Measurements from ENCODE around the gene PKD1L1.
"Not testable (repeated sequence)": the region's sequence is repeated elsewhere in the genome, so short reads cannot be mapped to it uniquely, and the experiment has no call there.

PKD1L1 gene

DNA sequence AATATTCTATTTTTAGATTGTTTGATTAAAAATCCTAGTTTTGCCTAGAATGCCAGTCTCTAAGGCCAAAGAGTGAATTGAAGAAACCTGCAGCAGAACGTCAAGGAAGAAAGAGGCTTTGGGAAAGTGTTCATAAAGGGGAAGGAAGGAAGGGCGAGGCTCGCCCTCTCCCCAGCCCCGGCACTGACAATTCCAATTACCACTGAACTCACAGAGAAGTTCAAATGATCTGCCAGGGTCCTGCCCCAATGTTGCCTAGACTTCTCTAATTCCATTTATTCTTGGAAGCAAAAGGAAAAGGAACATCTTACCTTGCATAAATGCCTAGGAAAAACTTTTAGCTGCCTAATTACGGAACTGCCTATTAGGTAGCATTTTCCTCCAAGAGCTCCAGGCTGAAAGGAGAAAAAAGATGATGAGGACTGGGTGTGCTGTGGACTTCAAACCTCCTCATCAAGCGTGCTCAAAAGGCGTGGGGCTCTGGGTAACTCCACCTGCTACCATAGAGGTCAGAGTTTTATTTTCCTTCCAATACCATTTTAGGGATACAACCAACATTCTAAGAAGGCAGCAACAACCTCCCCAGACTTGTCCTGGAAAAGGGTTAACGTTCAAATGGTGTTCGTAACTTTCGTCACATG lies 134.5 kb downstream of the PKD1L1 start:
- DNase-seq = no peak

DNA sequence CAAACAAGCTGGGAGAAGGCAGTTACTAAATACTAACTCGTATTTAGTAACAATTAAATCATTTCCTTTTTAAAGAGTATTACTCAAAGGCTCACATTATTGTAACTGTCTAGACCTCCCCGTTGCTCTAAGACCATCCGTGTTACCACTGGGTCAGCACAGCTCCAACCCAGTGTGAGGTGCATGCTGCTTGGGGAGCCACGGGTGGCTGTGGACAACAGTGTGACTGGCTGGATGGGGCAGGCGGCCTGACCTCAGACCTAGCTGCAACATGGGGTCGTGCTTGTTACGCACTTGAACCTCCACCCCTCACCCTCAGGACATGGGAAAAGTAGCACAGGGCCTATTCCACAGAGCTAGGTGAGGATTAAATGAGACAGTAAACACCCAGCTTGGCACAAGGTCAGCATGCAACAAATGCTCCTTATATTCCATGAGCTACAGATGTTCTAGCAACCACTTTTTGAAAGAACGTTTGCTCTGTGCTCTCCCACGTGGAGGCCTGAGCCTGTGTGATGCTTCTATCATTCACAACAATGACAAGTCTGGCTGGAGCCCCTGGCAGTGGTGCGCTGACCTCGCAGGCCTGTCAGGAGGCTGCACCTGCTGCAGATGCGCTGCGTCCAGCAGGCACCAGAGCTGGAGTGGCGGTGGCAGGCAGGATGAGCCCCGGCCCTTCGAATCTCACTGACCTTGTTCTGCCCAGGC lies 135.7 kb downstream of the PKD1L1 start:
- no peak for DNase-seq

DNA sequence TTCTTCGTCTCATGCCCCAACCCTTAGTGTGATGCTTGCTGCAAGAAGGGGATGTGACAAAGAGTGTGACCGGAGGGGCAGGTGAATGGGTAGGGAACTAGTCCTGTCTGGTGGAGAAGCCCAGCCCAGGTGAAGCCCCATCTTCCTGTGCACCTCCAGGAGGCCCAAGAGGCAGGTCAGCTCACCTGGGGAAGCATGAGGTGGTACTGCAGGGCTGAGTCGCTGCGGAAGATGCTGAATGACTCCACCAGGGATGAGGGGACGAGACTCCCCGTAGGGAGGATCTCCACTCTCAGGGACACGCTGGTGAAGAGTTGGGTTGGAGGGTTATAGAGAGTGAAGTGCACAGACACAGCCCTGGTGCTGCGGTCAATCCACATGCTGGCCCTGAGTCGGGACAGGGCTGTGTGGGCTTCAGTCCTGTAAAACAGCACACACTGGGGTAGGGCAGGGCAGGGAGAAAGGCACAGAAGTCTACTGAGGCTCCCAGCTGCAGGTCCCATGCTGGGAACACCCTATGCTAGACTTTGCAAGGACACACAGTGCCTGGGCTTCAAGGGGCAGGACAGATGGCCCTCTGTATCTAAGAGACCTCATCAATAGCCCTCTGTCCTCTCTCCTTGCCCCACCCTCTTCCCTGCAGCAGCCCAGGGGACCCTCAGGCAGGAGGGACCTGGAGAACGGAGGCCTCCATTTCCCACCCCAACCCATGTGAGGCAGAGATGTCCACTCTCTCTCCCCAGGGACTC lies 136.5 kb downstream of the PKD1L1 start:
- no peak for DNase-seq

DNA sequence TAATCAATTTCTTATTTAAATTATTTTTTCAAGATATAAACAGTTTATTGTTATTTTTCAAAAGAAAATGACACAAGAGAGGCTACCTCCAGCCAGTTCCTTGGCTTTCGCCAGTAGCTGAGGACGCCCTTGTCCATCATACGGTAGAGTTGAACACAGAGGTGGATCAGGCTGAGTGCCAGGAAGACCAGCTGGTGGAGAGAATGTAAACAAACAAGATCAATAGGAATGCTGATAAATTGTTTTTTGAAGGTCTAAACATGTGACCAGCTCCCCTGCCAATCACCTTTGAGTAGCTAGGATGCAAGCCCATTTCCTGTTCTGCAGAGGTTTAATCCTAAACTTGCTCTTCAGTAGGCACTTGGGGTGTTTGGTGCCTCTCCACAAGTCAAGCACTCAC lies 138.9 kb downstream of the PKD1L1 start:
- no peak for DNase-seq

DNA sequence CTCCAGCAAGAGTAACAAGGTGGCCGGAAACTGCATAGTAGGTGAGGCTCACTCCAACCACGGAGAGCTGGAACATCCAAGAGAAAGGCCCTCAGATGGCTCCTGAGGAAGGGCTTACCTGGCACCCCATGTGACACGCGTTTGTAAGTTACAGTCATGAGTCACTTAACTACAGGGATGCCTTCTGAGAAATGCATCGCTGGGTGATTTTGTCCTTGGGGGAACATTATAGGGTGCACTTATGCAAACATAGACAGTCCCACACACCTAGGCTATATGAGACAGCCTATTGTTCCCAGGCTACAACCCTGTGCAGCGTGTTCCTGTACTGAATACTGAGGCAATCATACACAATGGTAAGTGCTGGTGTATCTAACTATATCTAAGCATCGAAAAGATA lies 139.9 kb downstream of the PKD1L1 start:
- no peak for DNase-seq

DNA sequence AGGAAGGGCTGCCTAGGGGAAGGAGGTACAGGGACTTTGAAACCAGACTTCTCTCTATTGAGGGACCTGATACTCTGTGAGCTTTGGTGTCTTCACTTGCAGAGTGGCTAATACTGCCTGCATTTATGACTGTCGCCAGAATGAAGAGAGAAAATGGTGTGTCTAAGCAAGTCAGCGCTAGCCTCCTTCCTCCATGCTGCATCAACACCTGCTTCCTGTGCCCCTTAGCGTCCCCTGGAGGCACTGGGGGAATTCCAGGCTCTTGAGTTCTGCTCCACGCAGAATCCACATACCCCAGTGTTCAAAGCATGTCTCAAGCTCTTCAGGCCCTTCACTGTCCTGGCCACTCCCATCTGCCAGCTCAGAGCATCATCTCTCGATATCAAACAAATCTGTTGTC lies 140.5 kb downstream of the PKD1L1 start:
- no peak for DNase-seq

DNA sequence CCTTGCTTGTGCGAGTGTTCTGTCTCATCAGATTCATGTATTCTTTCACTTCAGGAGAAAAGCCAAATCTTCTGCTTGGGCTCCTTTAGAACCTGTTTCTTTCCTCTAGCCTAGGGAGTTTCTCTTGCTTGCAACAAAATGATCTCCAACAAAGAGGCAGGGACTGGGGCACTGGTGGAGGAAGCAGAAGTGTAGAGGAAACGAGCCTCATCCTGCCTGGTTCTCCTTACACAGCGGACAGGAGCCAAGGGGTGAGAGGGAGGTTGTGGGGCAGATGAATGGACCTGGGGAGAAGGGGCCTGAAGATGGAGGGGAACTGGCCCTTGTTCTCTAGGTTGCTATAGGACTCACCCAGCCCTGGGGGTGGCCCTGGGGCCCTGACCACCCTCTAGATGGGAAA lies 141.1 kb downstream of the PKD1L1 start:
- DNase-seq = no peak

DNA sequence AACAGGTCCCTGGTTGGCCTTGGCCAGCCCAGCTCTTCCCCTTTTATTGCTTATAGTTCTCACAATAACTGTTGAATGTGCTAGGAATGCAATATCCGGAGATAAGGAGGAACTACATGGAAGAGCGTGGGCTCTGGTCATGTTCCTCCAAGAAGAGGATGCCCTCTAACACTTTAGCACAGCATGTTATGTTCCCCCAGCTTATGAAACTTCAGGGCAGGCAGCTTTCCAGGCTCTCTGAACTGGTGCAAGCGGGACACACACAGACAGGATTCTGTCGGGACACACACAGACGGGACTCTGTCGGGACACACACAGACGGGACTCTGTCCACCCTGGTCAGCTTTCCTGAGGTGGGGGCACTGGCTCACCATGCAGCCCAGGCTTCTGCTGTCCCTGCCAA lies 141.6 kb downstream of the PKD1L1 start:
- DNase-seq = no peak

DNA sequence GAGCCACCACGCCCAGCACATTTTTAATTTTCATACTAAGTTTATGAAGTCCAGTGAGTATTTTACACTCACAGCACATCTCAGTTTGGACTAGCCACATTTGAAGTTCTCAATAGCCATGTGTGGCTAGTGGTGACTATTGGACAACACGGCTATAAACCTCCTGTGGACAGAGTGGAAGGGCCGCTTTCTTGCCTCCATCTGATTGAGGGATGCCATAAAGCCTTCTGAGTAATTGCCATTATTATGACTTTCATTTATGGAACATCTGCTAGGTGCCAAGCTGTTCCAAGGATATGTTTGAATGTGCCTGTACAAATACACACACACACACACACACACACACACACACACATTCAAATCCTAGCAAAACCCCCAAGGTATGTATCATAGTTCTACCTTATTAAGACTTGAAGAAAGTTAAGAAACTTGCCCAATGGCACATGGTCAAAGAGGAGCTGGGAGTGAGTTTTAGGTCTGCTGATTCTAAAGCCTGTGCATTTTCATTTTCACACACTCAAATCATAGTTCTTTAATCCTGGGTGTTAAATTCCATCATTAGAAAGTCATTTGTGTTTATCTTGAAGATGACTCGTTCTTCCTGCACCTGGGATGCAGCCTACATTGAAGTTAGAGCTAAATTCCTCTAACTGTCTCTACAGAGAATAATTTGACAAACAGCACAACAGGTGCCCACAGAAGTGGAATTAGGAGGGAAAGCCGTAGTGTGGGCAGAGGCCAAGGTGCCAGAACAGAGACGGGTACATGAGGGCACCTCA lies 143.3 kb downstream of the PKD1L1 start:
- no peak for DNase-seq

DNA sequence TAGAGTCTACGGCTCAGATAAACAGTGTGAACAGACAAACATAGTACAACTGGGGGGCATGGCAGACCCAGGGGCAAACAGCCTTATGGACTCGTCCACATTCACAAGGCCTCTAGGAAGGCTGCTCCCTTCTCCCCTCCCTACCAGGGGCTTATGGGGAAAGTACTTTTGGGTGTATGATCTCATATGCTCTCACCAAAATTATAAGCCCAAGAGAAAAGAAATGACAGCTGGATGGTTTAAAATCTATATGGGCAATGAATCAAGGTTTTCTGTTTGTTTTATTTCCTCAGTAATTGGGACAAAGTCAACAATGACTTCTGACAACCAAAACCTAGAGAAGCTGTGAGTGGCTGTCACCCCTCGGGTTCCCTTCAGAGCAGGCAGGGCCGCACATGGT lies 144.4 kb downstream of the PKD1L1 start:
- no peak for DNase-seq

DNA sequence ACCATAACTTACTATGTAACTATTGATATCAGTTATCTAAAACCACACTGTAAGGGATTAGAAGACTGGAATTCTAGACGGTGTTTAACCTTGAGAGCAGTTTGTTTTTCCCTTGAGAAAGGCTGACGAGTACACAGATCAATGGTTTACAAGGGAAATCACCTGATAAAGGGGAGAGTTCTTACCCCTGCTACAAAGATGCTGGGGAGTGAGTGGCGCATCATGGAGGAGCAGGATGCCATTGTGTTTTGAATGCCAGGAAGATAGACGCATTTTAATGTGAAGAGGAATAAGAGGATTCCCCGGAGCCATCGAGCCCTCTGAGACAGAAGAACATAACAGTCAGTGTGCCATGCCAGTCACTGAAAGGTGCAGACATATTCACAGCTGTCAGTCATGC lies 145.2 kb downstream of the PKD1L1 start:
- no peak for DNase-seq

DNA sequence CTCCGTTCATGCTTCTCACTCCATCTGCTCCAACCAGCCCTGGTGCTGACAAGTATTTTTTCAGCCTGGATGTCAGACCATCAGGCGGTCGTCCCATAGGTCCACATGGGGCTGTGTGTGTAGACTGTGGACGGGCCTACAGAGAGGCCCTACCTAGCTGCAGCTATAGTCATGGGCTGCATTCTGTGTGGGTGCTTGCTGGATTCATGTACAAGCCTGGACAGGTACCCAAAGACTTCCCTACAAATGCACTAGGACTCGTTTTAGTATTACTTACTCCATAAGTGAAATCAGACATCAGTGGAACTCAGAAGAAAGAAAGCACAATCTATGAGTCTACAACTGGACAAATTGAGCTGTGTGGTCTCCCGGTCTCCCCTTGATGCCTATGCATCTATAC lies 146.8 kb downstream of the PKD1L1 start:
- no peak for DNase-seq

DNA sequence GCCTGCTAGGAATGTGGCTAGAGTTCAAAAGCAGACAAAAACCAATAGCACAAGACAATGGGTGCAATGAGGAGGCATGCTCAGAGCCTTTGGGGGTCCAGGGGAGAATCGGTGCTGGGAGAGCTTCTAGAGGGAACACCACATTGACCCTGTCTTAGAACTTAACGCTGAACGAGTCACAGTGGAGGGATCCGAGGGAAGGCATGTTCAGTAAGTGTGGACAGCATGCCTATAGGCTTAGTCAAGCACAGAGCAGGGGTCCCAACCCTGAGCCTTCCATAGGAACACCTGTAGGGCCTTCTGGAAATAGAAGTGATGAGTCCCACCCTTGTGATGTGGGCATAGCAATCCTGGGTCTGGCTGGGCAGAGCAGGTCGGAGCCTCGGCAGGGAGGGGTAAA lies 148.7 kb downstream of the PKD1L1 start:
- DNase-seq = no peak

DNA sequence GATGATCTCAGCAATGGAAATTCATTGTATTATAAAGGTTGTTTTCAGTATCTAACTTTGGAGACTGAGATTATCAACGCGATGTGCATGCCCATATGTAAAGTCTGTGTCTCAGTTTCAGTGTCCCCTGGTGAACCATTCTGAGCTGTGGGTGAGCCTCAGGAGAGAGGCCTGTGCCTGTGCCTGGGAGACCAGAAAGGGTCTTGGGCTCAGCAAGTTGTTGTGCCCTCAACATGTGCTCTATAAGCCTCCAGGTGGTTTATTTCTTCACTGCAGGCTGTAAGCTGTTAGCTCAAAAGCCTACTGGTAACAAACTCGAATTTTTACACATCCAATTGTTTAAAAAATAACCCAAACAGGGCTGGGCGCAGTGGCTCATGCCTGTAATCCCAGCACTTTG lies 151.9 kb downstream of the PKD1L1 start:
- DNase-seq = no peak

DNA sequence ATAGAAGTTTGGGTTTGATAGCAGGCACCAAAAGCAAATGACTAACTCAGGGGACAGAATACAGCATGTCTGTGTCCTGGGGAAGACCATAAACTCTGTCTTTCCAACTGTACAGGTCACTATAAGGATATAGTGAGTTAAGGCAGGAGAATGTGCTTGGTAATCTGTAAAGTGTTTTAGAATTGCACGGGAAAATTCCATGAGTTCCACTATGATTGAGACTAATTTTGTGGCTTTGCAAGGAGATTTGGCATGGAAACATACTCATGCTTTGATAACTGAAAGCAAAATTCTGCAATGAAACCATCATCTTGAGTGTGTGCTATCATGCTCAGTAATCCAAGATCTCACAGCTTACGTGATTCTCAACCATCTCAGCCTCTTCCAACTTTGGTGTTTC lies 152.6 kb downstream of the PKD1L1 start:
- no peak for DNase-seq

DNA sequence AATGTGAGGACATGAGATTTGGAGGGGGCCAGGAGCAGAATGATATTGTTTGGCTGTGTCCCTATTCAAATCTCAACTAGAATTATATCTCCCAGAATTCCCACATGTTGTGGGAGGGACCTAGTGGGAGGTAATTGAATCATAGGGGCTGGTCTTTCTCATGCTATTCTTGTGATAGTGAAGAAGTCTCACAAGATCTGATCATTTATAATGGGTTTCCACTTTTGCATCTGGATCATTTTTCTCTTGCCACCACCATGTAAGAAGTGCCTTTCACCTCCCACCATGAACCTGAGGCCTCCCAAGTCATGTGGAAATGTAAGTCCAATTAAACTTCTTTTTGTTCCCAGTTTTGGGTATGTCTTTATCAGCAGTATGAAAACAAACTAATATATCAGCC lies 153.1 kb downstream of the PKD1L1 start:
- not testable (repeated sequence) for DNase-seq

DNA sequence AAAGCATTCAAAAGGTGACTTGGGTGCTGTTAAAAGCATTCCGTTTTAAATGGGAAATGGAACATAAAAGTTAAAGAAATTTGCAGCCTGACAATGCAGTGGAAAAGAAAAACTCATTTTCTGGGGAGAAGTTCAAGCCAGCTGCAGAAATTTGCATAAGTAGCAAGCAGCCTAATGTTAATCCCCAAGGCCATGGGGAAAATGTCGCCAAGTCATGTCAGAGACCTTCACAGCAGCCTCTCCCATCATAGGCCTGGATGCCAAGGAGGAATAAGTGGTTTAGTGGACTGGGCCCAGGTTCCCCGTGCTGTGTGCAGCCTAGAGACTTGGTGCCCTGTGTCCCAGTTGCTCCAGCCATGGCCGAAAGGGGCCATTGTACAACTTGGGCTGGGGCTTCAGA lies 154.2 kb downstream of the PKD1L1 start:
- DNase-seq = no peak

DNA sequence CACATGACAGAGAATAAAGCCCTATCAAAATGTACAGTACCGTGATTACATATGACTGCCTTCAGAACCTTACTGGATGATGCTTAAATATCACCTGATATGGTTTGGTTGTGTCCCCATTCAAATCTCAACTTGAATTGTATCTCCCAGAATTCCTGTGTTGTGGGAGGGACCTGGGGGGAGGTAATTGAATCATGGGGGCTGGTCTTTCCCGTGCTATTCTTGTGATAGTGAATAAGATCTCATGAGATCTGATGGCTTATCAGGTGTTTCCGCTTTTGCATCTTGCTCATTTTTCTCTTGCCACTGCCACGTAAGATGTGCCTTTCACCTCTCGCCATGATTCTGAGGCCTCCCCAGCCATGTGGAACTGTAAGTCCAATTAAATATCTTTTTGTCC lies 155.1 kb downstream of the PKD1L1 start:
- DNase-seq = not testable (repeated sequence)

DNA sequence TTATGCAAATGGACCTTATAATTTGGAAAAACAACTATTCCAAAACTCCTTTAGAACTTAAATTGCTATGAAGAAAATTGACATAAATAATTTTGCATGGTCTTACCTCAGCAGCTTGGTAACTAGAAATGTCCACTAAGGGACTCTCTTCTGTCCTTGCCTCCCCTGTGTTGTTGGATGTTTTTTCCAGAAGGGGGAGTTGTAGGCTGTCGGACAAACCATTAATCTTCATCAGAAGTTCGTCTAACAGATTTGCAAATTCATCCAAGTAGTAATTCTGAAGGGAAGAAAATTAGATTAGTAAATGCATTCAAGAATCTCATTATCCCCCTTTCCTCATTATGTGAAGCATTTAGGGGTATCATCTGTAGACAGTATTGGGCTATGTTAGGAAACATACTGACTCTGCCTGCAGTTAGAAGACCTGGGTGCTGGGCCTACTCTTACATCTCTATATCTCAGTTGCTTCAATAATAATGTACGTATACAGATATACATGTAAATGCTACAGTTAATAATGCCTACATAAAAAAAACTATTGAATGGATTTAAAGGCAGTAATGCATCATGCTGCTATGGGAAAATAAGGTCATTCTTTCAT lies 155.6 kb downstream of the PKD1L1 start:
- DNase-seq = no peak

DNA sequence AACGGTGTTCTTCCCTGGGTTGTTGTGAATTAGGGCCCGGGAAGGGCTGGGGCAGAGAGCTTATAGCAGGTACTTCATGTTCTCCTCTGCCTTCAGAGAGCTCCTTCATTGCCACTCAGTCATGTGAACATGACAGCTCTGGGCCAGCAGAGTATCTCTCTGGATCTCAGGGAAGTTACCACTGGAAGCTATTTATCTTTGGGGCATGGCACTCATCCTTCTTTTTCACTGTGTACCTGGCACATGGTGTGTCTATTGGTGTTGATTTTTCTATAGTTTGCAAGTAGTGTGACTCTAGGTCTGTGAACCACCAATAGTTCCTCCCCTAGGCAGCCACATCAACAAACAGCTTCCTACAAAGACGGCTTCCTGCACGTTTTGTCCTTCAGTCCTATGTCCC lies 156.6 kb downstream of the PKD1L1 start:
- no peak for DNase-seq

DNA sequence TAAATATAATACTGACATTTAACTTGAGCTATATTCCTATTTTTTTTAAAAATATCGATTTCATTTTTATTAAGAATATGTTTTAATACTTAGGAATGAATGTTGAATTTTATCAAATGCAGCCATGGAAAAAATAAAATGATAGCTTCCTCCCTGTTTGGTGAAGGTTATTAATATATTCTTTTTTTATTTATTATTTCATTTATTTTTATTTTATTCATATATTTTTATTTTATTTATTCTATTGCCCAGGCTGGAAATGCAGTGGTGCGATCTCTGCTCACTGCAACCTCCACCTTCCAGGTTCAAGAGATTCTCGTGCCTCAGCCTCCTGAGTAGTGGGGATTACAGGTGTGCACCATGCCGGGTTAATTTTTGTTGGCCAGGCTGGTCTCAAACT lies 160.2 kb downstream of the PKD1L1 start:
- no peak for DNase-seq

DNA sequence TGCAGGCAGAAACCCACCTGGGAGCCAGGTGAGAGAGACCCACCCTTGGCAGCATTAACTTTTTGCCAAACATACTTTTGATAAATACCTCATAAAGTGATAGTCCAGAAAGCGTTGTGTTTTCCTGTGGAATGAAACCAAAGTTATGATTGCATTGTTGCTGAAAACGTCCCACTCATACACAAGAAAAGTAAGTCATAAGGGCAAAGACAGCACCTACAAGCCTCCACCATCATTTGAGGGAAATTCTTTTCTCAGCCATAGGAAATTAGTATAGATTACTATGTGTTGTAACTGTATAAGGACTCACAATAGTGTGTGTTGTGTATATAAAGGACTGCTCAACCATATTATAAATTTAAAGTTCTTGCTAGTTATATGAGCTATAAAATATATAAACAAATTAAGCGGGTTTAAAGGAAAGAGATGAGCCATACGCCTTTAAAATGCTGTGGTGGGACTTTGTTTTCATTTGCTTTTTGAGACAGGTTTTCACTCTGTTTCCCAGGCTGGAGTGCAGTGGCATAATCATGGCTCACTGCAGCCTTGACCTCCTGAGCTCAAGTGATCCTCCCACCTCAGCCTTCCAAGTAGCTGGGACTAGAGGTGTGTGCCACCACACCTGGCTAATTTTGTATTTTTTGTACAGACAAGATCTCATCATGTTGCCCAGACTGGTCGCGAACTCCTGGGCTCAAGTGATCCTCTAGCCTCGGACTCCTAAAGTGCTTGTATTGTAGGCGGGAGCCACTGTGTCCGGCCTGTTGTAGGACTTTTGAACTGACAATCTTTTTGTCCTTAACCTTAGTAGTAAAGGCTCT lies 160.8 kb downstream of the PKD1L1 start:
- DNase-seq = no peak
